GM18951 (cell line): ENCODE data around the gene ETS2.

Experiments used
- POLR2A ChIP-seq: IDR thresholded peaks from 4 replicates; pipeline ENCODE4 v1.6.1; 2011; ENCODE audit warnings: mild to moderate bottlenecking; ENCODE audit not compliant: insufficient read length, insufficient read depth; ENCODE audit errors: extremely low read depth
- in situ Hi-C: fragments of 300-500 bp; cut with MboI; formaldehyde crosslinking; loops from one replicate; pipeline ENCODE4 v1.12.0; 2022; ENCODE audit warnings: low sequenced_read_pairs, mixed read lengths, inconsistent platforms; ENCODE audit not compliant: unreplicated experiment

ETS2 gene

DNA sequence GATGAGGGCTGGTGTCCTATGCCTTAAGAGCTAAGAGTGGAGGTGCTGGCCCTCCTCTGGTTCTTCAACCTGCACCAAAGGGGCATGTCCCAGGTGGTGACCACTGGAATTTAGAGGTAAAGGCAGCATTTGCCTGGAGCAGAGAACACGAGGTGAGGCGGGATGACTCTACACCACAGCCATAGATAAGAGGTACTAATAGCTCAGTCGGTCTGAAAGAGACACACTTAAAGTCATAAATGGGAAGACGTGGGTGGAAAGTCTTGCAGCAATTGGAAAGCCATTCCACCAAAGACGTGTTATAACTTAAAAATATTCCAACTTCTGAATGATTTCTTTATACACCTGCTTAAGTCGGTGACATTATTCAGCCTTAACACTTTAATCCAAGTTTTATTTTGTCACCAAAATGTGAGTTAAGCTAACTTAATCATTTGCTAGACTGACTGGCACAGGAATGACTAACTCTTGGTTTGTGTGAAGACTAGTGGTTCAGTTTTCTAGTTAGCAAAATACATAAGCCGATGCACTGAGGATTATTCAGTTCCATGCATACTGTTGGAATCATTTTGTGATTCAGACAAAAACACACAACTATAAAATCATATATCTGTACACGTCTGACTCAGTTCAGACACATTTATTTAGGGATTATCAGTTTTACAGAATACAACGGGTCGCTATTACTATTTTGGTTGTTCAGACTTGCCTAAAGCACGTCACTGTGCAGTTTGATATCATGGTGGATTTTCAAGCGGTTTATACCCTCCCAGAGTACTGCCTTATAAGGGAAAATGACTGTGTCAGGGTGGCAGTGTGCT is 4.6 kb upstream of the ETS2 start:
- in situ Hi-C loops, result no loop called here

DNA sequence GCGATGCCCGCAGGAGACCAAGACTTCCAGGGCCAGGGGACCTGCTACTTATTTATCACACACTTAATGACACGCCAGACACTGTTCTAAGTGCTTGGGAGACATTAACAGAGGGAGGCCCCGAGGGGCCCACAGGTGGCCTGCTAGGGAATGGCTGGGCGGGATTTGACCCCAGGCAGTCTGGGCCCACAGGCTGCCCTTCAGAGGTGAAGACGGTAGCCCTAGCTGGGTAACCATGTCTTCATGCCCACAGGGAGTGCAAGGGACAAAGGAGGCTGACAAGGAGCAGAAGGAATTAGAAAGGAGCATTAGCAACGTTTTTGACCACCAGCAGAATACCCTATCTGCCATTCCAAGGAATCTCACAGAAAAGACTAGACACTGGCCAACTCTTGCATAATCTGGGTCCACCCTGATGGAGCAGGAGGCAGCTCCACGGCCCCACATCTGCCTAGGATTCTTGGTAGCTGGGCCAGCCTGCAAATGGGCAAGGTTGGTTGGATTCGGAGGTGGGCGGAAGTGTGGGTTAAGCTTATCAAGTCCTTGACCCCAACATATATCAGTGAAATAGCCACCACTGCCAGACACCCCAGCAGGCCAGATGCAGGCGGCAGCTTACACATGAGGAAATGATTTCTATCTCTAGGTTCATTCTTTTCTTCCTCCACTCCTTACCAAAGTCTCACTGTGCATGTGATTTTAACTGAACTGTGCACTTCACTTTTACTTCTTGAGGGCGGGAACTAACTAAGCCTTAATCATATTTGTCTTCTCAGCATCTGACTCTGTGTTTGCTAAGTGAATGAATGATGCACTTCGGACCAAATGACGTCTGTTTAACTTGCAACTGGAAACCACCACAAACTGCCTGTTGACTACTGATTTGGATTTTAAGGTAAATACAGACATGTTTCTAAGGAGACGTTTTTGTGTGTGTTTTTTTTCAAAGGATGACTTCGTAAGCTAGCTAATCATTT is 3.4 kb upstream of the ETS2 start:
- no peak for TF ChIP-seq POLR2A
- in situ Hi-C loops, result no loop called here

More for the DNA sequence above, 4.6 kb upstream of the ETS2 start:
- no peak for TF ChIP-seq POLR2A

DNA sequence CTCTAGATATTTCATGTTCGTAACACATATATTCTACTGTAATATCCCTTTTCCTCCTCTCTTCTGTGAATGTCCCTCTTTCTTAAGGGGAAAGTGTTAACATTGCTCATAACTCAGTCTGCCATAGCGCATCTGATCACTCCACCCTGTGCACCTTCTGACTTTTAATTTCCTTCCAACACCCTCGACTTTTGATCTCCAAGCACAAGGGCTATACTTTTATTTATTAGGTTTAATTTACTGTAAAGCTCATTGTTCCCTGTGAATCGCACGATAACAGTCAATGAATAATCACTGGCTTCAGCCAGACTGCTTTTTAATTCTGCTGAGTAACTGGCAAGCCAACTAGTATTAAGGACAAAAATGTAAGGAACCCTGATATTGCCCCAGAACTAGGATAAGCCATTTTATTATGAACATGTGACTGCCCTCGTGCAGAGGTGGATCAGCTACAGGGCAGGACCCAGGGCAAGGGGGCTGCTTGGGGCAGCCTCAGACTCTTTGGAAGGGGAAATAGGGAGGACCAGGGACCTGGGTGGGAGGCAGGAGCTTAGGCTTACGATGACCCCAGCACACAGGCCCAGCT is 2.6 kb upstream of the ETS2 start:
- in situ Hi-C loops, result no loop called here

DNA sequence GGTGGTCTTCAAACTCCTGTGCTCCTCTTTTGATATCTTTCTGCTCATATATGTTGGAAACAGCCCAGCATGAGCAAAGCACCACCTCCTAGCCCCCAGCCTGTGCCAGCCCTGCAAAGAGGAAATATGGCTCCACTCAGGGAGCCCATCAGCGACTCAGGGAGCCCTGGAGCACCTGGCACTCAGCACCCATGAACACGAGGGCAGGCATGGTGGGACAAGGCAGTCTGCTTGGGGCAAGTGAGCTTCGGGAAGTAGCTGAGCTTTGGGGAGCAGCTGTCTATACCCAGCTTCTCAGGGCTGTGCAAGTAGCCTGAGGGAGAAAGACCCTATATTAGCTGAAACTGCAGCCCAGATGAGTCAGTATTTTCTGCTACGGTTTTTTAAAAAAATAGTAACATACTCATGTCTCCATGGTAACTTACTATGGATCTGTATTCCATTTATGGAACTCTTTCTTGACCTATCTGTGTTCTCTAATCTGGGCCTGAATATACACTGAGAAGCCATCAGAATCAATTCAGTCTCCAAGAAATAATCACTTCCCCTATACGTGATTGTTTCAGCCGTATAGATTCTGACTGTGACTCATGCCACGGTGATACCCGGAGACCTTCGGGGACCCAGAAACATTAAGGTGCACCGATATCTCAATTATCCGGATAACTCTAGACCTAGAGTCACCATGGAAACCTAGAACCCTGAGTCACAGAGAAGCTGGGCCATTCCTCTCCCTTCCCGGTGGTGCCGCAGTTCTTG is 1.5 kb upstream of the ETS2 start:
- in situ Hi-C loops, result no loop called here
- TF ChIP-seq POLR2A, result no peak

More for the DNA sequence above, 2.6 kb upstream of the ETS2 start:
- no peak for TF ChIP-seq POLR2A

DNA sequence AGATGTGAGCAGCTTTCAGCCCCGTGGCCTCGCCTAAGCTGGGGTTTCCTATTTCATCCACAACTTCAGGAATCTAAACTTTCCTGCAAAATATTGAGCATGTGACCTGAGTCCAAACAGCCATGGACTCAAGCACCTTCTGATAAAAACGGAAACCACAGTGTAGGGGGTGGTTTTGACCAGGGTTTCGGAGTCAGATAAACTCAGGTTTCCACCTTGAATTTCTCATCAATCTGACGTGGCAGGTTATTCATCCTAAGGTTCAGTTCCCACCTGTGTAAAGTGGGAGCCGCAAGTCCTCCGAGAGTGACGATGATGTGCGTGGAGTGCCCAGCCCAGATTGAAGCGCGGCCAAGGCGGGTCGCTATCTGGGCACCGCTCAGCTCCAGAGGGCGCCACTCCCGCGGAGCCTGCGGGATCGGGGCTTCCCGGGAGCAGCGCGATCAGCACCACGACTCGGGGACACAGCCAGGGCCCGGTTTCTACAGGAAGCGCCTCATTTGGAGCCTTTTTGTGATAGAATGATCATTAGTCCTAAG is 871 bp upstream of the ETS2 start:
- TF ChIP-seq POLR2A, result no peak
- in situ Hi-C loops, result no loop called here

DNA sequence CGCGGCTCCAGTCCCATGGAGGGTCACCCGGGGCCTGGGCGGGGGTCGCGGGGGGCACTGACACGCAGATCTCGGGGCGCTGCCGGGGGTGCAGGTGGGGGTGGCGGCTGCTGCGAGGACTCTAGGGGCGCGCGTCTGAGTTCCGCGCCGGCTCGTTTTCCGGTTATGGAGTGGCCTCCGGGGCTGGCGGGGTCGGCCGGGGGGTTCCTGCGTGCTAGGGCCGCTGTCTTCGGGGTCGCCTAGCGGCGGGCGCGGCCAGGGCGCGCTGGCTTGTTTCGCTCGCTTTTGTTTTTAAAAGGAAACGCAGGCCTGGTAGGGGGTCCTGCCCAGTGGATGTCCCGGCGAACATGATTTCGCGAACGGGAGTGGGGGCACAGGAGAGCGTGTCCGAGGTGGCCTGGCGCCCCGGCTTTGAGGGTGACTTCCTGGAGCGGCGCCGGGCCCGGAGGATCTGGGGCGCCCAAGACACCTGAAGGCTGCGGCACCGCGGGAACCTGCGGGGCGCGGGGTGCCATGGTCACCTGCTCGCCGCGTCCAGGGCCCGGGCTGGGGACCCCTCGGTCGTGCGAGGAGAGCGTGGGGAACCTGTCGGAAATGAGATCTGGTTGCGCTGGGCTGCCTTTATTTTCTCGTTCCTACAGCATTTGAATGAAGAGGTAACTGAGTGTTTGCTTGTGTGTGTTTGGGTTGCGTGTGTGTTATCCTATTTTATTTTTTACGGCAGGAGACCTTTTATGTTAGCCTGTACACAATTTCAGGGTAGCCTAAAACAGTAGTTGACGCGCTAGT is 618 bp downstream of the ETS2 start:
- in situ Hi-C loops, result no loop called here
- no peak for TF ChIP-seq POLR2A

DNA sequence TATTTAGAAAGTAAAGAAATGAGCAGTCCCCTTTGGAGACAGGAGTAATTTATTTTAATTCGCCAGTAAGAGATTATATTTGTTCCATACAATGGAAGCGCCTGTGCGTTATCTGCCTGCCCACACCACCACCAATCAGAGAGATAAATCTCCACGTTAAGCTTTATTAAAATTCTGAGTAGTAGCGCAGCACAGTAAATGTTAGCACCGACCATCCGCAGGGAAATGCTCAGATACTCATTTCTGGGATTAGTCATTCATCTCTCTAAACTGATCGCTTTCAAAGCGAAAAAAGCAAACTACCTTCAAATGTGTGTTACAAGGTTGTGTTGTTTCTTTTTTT is 1.2 kb downstream of the ETS2 start:
- in situ Hi-C loops, result no loop called here
- no peak for TF ChIP-seq POLR2A

DNA sequence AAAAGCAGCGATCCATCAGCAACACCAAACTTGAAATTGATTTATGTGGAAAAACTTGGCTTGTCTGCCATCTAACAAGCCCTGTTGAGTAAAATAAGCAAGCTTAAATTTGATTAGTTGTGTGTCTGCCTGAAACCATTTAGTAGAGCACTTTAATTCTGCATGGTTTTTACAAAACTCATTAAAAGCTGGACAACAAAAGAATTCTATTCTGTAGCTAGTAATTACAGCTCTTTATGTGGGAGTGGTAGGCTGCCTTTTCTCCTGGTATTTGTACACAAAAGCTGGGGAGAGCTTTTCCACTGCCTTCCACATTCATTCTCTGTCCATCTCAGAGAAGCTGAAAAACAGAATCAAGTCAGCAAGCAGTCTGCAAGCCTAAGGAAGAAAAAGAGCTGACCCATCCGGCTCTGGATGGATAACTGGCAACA is 1.7 kb downstream of the ETS2 start:
- in situ Hi-C loops, result no loop called here
- no peak for TF ChIP-seq POLR2A

DNA sequence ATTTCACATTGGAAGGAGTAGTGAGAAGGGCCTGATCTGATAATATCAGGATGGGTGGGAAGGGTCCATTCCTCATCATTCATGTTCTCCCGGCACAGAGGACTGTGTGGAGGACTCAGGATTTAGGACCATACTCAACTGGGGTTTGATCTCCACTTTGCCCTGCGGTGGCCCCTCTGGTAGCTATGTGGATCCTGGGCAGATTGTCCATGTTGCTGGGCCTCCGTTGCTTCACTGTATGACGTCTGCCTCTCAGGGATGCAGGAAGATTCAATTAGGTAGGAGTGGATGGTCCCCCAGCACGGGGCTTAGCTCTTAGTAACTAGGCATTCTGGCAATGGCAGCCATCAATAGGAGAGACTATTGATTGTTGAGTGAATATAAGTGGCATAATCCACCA is 2.3 kb downstream of the ETS2 start:
- in situ Hi-C loops, result no loop called here
- TF ChIP-seq POLR2A, result no peak

DNA sequence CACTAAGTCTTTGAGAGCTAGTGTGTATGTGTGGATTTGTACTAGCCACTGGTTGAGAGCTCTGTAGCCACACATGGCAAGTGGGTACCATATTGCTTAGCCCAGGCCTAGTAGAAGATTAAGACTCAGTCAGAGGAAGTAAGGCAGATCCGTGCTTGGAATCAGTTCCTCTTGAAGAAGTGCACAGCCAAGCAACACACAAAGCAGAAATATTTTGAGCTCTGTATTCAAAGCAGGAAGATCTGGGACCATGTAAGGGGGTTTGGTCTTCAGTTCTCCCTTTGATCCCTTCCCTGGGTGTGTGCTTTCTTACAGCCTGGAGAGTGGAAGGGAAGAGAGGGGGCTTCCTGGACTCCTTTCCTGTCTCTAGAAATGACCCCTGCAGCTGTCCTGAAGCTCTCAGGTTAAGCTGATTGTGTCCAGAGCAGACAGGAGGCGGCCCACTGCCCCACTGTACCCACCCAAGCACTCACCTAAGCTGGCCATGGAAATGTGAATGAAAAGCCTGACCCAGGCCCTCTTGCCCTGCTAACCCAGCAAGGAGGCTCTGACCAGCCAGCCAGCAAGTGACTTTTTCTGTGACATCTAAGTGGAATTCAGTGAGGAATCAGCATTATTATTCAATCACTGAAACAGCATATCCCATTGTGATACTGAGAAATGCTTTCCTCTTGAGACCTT is 3.6 kb downstream of the ETS2 start:
- in situ Hi-C loops, result no loop called here
- TF ChIP-seq POLR2A, result no peak
